ENCODE results near the gene RPGRIP1L.

RPGRIP1L gene

DNA sequence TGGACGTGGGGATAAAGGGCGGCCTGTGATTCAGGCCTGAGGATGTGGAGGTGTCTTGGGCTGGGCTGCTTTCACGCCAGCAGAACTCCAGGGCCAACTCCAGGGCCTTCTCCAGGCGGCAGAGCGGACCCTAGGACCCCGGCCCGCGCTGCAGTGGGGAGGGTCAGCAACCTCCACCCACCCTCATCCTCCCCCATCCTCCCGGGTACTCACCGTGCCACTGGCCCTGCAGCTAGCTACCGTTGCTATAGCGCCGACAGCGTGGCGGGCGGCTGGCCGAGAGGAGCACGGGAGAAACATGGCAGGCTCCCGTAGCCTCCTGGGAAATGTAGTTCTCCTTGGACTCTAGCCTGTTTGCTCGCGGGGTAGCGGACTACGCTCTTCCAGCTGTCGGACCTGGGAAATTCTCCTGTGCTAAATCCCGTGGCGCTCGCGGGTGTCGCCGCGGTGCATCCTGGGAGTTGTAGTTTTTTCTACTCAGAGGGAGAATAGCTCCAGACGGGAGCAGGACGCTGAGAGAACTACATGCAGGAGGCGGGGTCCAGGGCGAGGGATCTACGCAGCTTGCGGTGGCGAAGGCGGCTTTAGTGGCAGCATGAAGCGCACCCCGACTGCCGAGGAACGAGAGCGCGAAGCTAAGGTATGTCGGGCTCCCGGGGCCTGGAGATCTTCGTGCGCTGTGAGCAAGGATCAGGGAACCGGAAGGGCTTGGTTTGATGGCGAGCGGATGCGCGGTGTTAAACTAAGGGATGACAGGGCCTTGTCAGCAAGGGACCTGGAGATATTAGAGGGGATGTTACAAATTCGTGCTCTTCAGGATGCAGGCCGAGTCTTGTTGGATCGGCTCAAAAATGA is at the start of gene RPGRIP1L, which contains the start of gene FTO:
Gene RPGRIP1L, minus strand, starts transcription at position 270 of the 855 bp plus-strand sequence. CDS start 3,136 bp downstream, outside the sequence.
Gene FTO, plus strand, starts transcription at position 567 of the 855 bp plus-strand sequence.
- DNase-seq (ENCODE audit: low read depth): peak; percentile 96

DNA sequence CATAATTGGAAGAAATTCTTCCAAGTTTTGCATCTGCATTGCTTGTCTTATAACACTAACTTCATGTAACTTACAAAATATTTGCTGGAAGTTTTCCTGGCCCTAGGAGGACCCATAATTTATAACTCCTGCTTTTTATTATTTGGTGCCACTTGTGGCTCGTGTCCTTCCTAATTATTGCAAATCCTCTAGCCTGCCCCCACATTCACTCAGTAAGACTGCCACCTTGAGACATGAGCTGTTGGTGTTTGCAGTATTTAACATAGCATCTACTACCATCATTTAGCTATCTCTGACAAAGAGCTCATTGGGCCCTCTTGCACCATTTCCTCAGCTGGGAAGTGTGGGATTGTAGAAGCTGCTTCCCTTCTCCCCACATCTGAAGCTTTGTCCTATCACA is 49.8 kb upstream of the RPGRIP1L start:
- no peak for DNase-seq (ENCODE audit: low read depth)

DNA sequence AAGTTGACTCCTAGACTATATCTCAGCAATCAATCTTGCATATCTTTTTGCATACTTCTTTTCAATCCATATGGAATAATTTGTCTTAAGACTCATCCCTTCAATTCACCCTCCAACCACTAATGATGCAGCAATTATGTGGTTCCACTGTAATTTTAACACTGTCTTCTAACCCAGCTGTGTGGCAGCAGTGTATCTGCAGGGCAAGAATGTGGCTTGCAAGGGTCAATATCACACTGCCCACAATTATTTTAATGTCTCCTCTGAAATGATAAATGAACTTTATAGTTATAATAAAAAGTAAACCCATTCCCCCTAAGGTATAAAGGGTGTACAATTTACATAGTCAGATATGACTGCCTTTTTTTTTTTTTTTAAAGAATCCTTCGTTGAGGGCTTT is 48.9 kb upstream of the RPGRIP1L start:
- no peak for DNase-seq (ENCODE audit: low read depth)

DNA sequence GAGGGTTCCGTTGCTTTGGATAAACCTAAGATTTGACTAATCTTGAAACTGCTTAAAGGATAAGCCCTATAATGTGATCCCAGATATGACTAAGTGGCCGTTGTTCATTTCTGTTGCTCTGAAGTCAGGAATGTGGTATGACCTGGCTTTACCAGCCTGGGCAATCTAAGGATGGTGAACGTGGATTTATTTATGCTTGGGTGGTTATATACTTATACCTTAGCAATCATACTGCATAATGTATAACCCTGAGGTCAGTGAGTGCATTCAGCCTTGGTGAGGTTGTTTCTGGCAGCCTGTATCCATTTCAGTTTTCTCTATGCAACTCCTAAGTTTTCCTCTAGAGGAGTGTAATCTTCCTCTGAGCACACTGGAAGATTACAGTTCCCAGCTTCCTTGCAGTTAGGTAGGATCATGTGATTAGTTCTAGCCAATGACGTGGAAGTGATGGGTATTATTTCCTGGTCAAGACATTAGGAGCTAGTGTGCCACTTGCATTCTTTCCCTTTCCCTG is 42.2 kb upstream of the RPGRIP1L start:
- no peak for DNase-seq (ENCODE audit: low read depth)

DNA sequence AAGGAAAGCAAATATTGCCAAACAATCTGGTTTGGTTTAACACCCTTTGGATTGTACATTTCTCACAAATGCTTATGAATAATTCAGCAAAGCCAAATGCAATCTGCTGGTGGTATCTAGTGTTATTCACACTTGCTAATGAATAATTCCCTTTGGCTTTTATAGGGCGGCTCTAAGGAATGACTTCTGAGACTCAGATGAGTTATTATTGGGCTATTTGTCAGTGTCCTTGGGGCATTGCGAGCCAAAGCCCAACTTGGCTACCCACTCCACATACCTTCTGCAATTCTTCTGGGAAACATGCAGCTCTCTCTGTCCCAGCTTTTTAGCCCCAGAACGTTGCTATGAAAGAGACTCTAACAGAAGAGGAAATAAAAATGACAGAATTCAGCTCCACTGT is 41.4 kb upstream of the RPGRIP1L start:
- DNase-seq (ENCODE audit: low read depth): no peak

DNA sequence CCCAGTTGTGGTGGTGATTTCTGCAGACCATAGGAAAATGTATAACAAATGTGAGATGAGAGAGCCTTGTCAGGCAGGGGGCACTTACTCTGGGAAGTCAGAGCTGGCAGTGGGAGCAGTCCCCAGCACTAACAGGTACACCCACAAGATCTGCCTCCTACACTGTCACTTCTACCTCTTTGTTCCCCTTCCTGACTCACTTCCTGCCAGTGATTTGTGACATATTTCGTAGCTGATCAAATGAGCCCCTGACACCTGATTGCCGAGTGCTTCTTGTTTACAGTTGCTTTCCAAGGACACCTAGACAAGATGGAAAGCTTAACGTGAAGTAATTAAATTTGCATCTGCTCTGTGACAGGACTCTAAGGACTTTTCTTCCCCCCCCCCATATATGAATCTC is 40.8 kb upstream of the RPGRIP1L start:
- DNase-seq (ENCODE audit: low read depth): no peak

DNA sequence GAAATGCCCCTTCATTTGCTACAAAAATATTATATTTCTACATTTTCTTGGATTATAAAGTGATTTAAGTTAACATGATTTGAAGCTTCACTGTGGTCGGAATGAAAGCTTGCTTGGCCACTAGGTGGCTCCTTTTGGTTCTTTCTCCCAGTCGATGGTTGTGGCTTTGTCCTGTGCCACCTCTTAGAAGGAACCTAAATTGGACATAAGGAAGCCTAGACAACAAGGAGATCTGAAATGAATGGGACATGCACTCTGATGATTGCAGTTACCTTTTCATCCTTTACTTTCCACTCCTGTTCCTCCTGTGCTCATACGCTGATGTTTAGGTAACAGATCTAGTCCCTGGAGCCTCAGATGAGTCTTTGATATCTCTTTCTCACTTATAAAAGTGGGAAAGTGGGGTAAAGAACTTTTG is 39.5 kb upstream of the RPGRIP1L start:
- no peak for DNase-seq (ENCODE audit: low read depth)

DNA sequence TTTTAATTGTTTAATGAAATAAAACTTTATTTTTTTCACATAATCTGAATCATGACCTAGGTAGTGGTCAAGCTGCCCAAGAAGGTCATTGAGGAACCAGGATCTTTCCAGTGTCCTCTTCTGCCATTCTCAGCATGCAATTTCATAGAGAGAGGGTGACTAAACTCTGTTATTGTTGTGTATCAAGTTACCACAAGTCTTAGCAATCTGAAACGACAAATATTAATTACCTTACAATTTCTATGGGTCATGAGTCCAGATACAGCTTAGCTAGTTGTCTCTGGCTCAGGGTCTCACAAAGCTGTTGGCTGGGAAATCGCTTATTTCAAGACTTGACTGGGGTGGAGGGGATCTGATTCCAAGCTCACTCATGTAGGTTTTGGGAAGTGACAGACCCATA is 37.9 kb upstream of the RPGRIP1L start:
- no peak for DNase-seq (ENCODE audit: low read depth)

DNA sequence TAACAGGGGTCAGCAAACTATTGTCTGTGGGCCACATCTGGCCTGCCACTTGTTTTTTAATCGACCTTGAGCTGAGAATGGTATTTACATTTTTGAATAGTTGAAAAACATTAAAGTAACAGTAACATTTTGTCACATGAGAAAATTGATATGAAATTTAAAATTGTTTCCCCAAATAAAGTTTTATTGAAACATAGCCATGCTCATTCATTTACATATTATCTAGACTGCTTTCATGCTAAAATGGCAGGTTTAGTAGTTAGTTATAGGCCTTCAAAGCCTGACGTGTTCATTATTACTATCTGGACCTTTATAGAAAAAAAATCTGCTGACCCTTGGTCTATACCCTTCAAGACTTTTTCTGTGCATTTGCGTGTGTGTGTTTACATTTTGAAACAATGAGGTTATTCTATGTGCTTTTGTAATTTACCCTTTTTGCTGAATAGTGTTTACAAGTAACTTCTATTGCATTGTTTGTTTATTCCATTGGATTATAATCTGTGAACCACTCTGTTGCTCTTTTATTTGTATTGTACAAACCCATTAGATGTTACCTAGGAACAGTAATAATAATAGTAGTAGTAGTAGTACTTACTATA is 37.4 kb upstream of the RPGRIP1L start:
- no peak for DNase-seq (ENCODE audit: low read depth)

DNA sequence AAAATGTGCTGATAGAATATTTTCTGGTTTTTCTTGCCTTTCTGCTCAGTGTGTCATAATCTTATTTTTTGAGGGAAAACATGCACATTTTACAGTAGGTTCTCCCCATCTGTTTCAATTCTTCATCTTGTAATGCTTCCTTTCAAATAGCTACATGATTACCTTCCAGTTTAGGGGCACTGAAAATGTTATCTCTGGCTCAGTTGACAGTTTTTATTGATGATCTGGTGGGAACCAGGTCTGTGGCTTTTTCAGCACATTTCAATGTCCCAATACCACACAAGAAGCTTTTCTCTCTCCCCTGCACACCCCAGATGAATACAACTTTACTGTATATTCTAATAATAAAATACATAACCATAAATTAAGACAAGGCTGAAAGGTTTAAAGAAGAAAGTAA is 36.8 kb upstream of the RPGRIP1L start:
- DNase-seq (ENCODE audit: low read depth): no peak

DNA sequence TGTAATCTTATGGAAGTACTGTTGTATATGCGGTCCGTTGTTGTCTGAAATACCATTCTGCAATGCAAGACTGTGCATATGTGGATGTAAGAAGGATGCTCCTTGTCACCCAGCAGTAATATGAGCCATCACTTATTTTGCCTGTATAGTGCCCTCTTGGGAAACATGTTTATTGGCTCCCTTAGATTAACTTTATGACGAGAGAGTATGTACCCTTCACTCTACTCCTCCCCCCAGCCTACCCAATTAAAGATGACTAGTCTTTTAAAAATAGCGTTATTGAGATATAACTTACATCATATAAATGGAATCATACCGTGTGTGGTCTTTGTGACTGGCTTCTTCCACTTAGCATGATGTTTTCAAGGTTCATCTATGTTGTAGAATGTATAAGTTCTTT is 33.9 kb upstream of the RPGRIP1L start:
- DNase-seq (ENCODE audit: low read depth): no peak

DNA sequence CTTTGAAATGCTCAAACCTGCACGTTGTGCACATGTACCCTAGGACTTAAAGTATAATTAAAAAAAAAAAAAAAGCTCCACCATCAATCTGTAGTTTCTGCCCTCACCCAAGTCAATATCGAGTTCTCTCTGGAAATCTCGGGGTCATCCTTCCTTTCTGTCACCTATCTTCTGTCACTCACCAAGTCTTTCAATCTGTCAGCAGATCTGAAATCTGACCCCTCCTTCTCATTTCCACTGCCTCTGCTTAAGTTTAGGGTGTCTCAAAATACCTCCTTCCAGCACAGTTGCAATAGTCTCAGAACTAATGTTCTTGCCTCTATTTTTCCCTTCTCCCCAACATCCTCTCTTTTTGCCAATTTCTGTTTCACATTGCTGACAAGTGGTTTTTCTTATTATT is 32.6 kb upstream of the RPGRIP1L start:
- DNase-seq (ENCODE audit: low read depth): no peak

DNA sequence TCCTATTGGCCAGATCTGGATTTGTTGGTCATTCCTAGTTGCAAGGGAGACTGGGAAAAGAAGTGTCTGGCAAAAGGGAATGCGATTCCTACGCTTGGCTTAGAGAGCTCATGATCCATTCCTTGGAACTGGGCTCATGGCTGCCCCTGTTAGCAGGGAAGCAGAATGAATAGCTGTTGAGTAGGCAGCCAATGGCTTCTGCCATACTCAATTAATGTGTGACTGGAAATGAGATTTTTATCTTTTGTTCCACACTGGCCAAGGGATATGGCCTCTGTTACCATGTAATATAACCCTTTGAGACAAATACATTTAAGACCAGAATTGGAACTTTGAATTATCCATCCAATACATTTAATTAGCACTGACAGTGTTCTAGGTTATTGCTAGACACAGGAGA is 31.2 kb upstream of the RPGRIP1L start:
- no peak for DNase-seq (ENCODE audit: low read depth)

DNA sequence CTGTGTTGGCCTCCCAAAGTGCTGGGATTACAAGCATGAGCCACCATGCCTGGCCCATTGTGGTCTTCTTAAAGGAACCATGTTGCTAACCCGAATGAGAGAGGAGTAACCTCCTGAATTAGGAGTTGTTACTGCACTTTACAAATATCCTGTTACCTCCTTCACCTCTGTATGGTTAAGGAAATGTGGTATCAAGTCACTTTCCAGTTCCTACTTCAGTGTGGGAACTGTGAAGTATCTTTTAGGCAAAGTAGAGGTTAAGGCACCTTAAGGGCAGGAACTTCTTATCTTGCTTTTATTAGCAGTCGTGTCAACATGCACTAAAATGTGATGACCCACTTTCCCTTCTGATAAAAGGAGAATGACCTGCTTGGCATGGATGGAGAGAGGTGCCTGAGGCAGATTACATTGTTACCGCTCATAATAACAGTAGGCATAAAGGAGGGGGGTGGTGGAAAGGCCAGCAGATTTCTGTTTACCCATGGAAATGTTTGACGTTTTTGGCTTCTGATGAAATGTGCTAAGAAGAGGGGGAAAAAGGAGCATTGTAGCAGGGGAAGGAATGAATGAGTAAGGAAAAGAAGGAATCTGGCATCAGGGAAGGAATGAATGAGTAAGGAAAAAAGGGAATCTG is 28.8 kb upstream of the RPGRIP1L start:
- no peak for DNase-seq (ENCODE audit: low read depth)

DNA sequence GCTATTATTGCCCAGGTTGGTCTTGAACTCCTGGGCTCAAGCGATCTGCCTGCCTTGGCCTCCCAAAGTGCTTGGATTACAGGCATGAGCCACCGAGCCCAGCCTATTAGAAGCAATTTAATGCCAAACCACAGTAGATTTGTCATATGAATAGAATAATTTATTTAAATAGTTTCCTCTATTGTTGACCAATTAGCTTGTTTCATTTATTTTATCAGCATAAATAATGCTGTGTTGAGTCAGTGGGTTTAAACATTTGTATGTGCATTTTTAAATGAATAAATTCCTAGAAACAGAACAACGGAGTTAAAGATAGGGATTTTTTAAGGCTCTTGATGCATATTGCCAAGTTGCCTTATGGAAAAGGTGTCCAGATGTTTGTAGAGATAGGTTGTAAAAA is 27.0 kb upstream of the RPGRIP1L start:
- no peak for DNase-seq (ENCODE audit: low read depth)

DNA sequence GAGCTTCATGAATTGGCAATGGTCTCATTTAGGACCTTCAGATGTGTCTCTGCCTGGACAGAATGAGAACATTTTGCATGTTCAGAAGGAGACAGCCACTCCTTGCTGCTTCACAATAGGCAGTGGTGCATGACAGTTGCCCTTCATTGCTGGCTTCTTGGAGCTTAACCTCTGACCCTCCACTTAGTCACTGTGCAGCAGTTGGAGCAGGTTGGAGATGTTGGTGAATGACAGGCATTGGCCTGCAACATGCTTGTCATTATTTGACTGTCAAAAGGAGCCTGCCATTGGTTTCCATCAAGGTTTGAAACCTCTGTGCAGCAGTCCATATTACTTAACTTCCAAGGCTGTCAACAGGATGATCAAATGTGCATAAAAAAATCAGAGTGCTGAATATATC is 23.0 kb upstream of the RPGRIP1L start:
- DNase-seq (ENCODE audit: low read depth): no peak

DNA sequence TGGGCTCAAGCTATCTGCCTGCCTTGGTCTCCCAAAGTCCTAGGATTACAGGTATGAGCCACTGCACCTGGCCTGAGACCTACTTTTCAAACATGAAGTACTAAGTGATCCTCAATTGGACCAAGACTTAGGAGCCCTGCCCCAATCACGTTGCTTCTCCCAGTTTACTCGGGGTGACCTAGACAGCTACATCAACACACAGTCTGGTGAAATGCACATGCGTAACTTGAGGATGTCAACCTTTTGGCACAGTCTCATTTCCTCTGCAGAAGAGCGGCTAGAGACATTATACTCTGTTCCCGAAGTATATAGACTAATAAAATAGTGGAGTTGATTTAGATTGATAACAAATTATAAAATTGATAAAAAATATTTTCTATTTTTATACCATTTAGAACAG is 17.4 kb upstream of the RPGRIP1L start:
- DNase-seq (ENCODE audit: low read depth): no peak

DNA sequence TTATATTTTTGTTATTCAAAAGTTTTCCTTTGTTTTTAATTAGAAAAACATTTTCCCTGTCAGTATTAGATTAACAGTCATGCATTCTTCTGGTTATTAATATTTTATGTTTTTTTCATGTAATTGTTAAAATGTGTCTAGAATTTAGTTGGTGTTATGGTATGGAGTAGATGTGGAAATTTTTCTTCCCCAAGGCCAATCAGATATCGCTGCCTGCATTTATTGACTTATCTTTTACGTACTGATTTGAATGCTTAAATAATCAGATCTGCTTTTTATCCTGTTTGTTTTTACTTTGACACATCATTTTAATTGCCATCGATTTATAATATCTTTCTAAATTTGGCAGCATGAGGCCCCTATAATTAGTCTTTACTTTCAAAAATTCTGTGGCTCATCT is 13.9 kb upstream of the RPGRIP1L start:
- no peak for DNase-seq (ENCODE audit: low read depth)

DNA sequence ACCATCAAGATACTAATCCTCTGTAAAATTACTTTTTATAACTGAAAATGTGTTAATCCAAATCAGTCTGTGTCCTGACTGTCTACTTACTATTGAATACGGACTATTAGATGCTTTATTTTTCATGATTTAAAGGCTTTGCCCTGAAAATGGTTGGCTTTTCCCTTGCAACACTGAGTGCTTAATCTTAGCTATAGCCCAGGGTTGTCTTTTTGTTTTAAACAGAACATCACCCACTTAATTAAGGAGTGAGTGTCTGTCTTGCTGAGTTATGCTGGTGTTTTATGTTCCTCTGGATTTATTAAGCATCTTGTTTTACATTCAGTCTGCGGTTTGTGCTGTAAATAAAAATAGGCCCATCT is 11.3 kb upstream of the RPGRIP1L start:
- DNase-seq (ENCODE audit: low read depth): no peak

DNA sequence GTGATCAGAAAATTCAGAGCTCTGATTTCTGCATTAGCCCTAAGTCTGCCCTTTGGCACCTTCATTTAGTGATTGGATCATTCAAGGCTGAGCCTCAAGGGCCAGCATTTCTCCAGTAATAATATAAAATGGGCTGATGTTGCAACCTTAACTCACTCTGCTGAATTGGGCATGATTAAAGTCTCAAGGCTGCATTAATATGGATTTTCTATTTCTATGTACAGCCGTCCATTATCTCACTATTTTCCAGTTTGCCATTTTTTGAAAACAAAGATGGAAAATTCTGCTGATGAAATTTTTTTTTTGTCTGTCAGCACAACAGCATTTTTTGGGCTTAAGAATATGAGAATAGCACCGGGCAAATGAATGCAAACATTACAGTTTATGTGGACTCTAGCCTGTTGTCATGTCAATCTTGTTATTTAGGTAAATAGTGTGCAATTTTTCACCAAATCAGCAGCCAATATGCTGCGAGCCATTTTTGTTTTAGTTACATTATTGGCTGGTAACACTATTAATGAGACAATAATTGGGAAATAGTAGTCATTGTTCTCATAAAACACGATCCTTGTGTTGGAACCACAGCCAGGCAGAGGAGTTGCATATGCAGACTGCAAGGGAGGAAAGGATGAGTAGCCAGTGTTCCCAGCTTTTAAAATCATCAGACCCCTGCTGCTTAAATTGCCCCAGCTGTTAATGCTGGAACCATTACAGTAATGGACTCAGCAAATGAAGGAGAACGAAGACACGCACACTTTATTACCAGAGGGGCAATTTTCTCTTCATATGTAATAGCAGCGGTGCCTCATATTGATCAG is 10.8 kb upstream of the RPGRIP1L start:
- no peak for DNase-seq (ENCODE audit: low read depth)

DNA sequence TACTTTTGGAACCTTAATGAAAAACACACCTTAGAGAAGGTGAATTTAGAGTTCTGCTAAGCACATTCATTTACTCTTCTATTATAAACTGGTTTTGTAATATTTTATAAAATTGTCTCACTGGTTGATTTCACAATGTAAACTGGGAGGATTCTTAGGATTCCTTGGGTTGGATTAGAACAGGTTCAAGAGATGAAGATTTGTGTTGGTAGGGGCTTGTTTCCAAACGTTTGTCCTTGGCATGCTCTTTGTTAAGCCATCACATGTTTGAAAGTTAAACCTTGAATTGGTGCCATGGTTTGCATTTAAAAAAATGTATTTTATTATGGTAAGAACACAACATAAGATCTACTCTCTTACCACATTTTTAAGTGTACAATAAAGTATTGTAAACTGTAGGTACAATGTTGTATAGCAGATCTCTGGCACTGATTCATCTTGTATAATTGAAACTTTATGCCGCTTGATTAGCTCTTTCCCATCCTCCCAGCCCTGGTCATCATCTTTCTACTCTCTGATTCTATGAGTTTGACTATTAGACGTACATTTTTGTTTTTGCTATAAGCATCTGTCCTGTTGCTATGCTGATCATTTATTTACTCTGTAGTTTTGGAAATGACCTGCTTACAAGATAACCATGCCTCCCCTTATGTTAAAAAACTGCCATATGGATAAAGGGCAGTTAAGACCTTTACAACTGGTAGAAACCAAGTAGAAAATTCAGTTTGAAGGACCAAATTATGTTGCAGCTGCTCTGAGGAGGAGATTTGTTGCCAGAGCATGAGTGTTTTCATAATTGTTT is 9.9 kb upstream of the RPGRIP1L start:
- DNase-seq (ENCODE audit: low read depth): no peak
